ENCODE results near the gene BEST4.

BEST4 gene

DNA sequence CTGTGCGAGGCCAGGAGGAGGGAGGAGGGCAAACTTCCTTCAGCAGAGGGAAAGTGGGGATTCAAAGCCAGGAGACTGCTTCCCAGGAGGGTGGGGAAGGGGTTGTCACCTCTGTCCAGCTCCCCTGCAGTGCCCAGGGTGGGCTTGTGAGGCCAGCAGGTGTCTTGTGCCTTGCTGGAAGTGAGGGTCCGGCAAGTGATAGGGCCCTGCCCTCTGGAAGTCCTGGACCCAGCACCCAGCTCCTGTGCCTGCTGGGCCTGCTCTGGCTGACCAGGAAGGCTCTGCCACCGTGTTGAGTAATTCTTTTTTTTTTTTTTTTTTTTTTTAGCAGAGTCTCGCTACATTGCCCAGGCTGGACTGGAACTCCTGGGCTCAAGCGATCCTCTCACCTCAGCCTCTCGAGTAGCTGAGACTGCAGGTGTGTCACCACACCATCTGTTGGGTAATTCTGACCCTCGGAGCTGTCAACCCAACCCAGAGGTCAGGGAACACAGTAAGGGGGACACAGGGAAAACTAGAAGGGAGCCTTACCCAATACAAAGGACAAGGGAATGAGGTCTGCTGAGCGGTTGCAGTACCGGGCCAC is 1.0 kb downstream of the BEST4 start:
- Mint-ChIP-seq H3K4me1 (peaks cover 27% of the 10 kb centered on the region), H3K9me3 (no peaks in the 10 kb centered on the region), H3K27ac (ENCODE audit: low read depth) (peak overlapping the region; percentile 87), H3K4me3 (peak overlapping the region; percentile 71), H3K27me3 (no peaks in the 10 kb centered on the region), H3K36me3 (ENCODE audit: insufficient read depth) (peaks cover 5% of the 10 kb centered on the region)
- no peak for ATAC-seq (replicated peaks; ENCODE audit: extremely low read depth, poor library complexity, severe bottlenecking)
- DNase-seq (ENCODE audit: low spot score in 2 of 2) = no peak

DNA sequence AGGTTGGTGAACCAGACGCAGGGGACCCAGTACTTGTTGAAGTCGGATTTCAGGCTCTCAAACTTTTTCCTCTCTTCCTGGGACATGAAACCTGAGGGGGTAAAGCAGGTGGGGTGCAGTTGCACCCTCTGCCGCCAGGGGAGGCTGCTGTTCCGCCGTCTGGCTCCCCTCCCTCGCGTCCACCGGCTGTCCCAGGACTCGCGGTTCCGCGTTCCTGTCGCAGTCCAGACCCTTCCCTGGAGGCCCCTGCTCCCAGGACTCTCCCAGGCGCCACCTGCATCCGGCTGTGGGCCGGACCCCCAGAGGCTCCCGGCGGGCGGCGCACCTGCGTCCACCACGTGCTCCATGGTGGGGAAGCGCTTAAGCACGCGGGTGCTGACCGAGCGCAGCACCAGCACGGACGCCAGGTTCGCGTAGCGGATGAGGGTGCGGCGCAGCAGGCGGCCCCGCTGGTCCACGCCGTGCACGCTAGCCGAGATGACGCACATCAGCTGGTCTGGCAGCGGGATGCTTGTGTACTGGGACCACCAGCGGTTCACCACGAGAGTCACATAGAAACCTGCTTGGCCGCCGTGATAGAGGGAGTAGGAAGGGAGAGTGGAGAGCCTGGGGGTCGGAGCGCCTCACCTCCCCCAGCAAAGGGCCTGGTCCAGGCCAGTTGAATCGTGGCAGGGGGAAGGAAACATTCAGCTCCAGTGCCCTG is 1.7 kb downstream of the BEST4 start:
- ATAC-seq (replicated peaks; ENCODE audit: extremely low read depth, poor library complexity, severe bottlenecking) (peak; percentile 73), DNase-seq (ENCODE audit: low spot score in 2 of 2) (peak; percentile 71 to 78)
- Mint-ChIP-seq H3K27ac (ENCODE audit: low read depth) (peak overlapping the region; percentile 87), H3K4me1 (peaks cover 27% of the 10 kb centered on the region), H3K27me3 (no peaks in the 10 kb centered on the region), H3K36me3 (ENCODE audit: insufficient read depth) (peaks cover 9% of the 10 kb centered on the region), H3K4me3 (peak overlapping the region; percentile 71), H3K9me3 (no peaks in the 10 kb centered on the region)

DNA sequence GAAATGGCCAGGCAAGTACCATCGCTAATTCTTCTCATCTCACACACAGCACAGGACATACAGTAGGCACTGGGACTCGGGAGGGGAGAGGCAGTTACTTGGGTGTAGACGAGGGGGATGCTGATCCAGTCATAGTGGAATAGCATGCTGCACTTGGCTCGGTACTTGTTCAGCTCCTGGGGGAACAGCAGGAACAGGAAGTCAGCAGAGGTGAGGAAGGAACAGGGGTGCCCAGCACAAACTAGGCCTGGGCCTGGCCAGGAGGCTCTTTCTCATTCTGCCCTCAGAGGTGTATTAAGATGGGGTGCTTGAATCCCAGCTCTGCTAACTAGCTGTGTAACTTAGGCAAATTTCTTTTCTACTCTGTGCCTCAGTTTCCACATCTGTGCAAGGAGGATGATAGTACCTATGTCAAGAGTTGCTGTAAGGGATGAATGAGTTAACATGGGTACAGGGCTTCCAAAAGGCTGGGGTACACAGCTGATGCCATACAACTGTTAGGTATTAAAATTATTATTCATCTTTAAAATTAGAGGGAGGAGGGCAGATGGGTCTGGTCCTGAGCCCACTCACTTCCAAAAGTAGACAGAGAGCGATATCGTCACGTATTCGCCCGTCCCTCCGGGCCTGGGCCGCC is 2.4 kb downstream of the BEST4 start:
- Mint-ChIP-seq H3K27ac (ENCODE audit: low read depth) (peak overlapping the region; percentile 87), H3K4me3 (peak overlapping the region; percentile 71), H3K36me3 (ENCODE audit: insufficient read depth) (peaks cover 16% of the 10 kb centered on the region), H3K27me3 (no peaks in the 10 kb centered on the region), H3K9me3 (no peaks in the 10 kb centered on the region), H3K4me1 (peaks cover 27% of the 10 kb centered on the region)
- ATAC-seq (replicated peaks; ENCODE audit: extremely low read depth, poor library complexity, severe bottlenecking) = no peak
- DNase-seq (ENCODE audit: low spot score in 2 of 2) = no peak

DNA sequence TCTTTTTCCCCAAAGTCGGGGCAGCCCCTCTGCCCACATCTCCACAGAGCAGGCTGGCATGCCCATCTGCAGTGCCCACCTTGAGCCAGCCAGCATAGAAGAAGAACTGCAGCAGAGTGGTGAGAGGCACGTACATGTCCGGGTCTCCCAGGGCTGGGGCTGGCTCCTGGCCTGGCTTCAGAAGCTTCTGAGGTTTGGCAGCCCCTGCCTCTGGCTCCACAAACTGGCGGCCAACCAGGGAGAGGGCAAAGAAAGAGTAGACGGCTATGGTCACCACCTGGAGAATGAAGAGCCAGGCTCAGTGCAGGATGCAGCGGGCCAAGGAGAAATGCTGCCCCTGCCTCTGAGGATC is 3.0 kb downstream of the BEST4 start:
- Mint-ChIP-seq H3K4me1 (peaks cover 27% of the 10 kb centered on the region), H3K27me3 (no peaks in the 10 kb centered on the region), H3K36me3 (ENCODE audit: insufficient read depth) (peaks cover 20% of the 10 kb centered on the region), H3K4me3 (peak overlapping the region; percentile 71), H3K9me3 (no peaks in the 10 kb centered on the region), H3K27ac (ENCODE audit: low read depth) (peak overlapping the region; percentile 87)
- ATAC-seq (replicated peaks; ENCODE audit: extremely low read depth, poor library complexity, severe bottlenecking) (no peak), DNase-seq (ENCODE audit: low spot score in 2 of 2) (no peak)

DNA sequence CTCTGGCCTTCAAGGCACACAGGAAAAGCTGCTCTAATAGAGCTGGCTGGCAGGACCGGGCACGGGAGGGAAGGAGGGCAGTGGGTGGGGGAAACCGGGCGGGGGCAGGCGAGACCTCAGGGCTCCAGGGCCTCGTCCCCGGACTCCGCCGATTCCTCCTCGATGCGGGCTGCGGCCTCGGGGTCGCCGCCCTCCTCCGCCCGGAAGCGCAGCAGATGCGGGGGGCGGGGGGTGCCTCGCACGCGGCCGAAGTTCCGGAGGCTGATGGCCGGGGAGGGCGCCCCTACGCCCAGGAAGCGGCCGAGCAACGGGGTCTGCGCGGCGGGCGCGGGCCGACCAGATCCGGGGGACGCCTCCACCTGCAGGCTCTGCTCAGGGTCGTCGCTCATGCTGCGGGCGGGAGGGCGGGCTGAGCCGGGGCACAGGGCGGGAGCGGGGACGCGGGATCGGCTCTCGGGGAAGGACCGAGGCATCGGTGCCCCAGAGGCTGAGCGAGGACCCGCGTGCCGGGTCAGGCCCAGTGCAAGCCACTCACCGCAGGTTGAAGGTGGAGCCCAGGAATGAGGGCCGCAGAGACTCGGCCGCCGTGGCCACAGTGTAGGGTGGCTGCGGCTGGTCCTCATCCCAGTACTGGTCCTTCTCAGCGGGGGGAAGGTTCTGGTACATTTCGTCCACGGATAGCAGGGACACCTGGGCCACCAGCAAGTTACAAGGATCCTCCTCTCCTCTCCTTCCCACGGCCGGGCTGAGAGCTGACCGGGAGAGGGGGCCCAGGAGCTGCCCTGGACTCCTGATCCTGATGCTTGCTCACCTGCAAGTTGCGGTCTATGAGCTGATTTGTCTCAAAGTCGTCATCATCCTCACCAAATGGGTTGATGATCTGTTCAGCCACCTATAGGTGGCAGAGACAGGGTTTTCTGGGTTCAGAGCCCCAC is 3.6 kb downstream of the BEST4 start:
- peak overlapping the region; percentile 71 for H3K4me3 Mint-ChIP-seq
- no peak for DNase-seq (ENCODE audit: low spot score in 2 of 2)
- H3K4me1 Mint-ChIP-seq = peaks cover 27% of the 10 kb centered on the region
- peak overlapping the region; percentile 87 for H3K27ac Mint-ChIP-seq (ENCODE audit: low read depth)
- peaks cover 24% of the 10 kb centered on the region for H3K36me3 Mint-ChIP-seq (ENCODE audit: insufficient read depth)
- peak; percentile 25 for ATAC-seq (replicated peaks; ENCODE audit: extremely low read depth, poor library complexity, severe bottlenecking)
- no peaks in the 10 kb centered on the region for H3K9me3 Mint-ChIP-seq
- H3K27me3 Mint-ChIP-seq = no peaks in the 10 kb centered on the region

DNA sequence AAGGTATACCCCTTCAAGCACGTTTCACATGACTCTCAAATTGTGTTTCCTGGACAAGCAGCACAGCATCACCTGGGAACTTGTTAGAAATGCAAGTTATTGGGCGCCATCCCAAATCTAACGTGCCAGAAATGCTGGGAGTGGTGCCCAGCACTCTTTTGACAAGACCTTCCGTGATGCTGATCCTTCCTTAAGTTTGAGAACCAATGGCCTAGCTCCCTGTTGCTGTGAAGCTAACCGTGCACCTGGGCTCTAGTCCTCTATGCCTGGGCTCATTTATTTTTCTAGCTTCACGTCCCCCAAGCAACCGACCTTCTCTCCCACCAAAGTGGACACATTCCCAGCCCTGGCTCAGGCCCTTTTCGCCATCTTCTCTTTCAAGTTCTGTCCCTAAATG is 4.3 kb downstream of the BEST4 start:
- Mint-ChIP-seq H3K4me1 (peaks cover 27% of the 10 kb centered on the region), H3K9me3 (no peaks in the 10 kb centered on the region)
- ATAC-seq (replicated peaks; ENCODE audit: extremely low read depth, poor library complexity, severe bottlenecking) = no peak

DNA sequence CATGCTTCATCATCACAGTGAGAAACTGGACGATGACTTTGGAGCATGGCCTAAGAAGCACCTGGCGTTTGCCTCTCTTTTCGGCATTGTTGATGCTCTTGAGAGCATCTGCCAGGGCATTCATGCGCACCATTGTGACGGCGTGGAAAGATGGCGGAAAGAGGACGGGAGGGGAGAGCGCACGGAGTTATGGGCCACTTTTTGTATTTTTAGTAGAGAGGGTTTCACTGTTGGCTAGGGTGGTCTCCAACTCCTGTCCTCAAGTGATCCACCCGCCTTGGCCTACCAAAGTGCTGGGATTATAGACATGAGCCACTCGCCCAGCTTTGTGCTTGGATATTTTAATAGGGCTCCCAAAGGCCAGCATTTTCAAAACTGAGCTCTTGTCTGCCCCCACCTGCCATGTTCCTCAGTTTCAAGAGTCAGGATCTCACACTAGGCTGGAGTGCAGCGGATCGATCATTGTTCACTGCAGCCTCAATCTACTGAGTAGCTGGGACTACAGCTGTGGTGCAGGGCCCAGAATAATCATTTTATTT is 7.3 kb downstream of the BEST4 start:
- no peak overlapping the region for H3K4me3 Mint-ChIP-seq
- ATAC-seq (replicated peaks; ENCODE audit: extremely low read depth, poor library complexity, severe bottlenecking) = no peak

More for the DNA sequence above, 4.3 kb downstream of the BEST4 start:
- Mint-ChIP-seq H3K27ac (ENCODE audit: low read depth) (peak overlapping the region; percentile 53), H3K36me3 (ENCODE audit: insufficient read depth) (peaks cover 31% of the 10 kb centered on the region), H3K27me3 (no peaks in the 10 kb centered on the region), H3K4me3 (peak overlapping the region; percentile 59)
- no peak for DNase-seq (ENCODE audit: low spot score in 2 of 2)

DNA sequence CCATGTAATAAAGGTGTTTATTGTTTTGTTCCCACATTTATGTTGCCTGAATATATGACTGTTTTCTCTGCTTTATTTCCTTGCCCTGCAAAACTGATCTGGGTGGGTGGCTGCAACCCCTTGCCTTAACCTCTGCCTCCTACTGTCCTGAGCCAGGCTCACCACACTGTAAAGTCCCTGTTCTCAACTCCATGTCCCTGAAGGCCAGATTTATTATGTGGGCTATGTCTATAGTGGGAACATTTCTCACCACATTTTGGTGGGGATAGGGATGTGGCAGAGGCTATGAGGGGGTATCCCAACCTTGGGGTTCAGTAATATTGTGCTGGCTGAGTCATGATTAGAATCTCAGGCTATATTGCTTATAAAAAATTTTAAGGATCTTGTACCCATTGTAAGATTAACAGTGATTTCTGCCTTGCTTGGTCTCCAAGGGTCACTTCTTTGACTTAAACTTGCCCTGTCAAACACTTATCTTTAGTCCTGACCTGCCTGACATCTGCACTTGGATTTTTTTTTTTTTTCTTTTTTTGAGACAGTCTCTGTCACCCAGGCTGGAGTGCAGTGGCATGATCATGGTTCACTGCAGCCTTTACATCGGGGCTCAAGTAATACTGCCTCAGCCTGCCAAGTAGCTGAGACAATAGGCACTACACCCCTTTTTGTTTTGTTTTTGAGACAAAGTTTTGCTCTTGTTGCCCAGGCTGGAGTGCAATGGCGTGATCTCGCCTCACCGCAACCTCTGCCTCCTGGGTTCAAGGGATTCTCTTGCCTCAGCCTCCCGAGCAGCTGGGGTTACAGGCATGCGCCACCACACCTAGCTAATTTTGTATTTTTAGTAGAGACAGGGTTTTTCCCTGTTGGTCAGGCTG is 9.0 kb downstream of the BEST4 start:
- H3K27ac Mint-ChIP-seq (ENCODE audit: low read depth) = no peak overlapping the region
- H3K9me3 Mint-ChIP-seq = no peaks in the 10 kb centered on the region
- H3K27me3 Mint-ChIP-seq = no peaks in the 10 kb centered on the region
- DNase-seq (ENCODE audit: low spot score in 2 of 2) (no peak), ATAC-seq (replicated peaks; ENCODE audit: extremely low read depth, poor library complexity, severe bottlenecking) (no peak)
- peaks cover 36% of the 10 kb centered on the region for H3K4me1 Mint-ChIP-seq
- H3K4me3 Mint-ChIP-seq = peak overlapping the region; percentile 2
- H3K36me3 Mint-ChIP-seq (ENCODE audit: insufficient read depth) = peaks cover 64% of the 10 kb centered on the region

More for the DNA sequence above, 7.3 kb downstream of the BEST4 start:
- Mint-ChIP-seq H3K36me3 (ENCODE audit: insufficient read depth) (peaks cover 57% of the 10 kb centered on the region), H3K9me3 (no peaks in the 10 kb centered on the region), H3K4me1 (peaks cover 38% of the 10 kb centered on the region), H3K27me3 (no peaks in the 10 kb centered on the region), H3K27ac (ENCODE audit: low read depth) (no peak overlapping the region)
- no peak for DNase-seq (ENCODE audit: low spot score in 2 of 2)

DNA sequence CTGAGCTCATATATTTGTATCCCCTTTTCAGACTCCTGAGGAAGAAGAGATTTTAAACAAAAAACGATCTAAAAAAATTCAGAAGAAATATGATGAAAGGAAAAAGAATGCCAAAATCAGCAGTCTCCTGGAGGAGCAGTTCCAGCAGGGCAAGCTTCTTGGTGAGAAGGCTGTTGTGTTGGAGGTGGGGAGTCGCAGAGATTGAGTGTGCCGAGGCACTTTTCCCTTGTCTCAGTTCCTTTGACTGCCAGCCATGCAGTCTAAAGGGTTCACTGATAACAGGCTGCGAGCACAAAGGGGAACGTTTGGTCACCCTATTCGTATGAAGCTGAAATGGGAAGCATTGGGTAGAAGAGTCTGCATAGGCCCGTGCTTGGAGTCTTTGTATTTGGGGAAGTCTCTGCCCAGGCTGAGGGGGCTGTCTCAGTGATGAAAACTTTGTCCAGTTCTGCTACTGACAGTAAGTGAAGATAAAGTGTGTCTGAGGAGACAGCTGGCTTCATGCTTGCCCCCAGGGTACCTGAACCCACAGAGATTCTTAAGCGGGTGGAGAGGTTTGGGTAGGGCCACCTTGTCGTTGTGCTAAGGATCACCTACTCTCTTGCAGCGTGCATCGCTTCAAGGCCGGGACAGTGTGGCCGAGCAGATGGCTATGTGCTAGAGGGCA is 9.9 kb downstream of the BEST4 start:
- DNase-seq (ENCODE audit: low spot score in 2 of 2) (no peak), ATAC-seq (replicated peaks; ENCODE audit: extremely low read depth, poor library complexity, severe bottlenecking) (no peak)
- no peaks in the 10 kb centered on the region for H3K27me3 Mint-ChIP-seq
- H3K4me3 Mint-ChIP-seq = peak overlapping the region; percentile 91
- H3K9me3 Mint-ChIP-seq = no peaks in the 10 kb centered on the region
- peaks cover 34% of the 10 kb centered on the region for H3K4me1 Mint-ChIP-seq
- H3K27ac Mint-ChIP-seq (ENCODE audit: low read depth) = peak overlapping the region; percentile 92
- H3K36me3 Mint-ChIP-seq (ENCODE audit: insufficient read depth) = peaks cover 64% of the 10 kb centered on the region

DNA sequence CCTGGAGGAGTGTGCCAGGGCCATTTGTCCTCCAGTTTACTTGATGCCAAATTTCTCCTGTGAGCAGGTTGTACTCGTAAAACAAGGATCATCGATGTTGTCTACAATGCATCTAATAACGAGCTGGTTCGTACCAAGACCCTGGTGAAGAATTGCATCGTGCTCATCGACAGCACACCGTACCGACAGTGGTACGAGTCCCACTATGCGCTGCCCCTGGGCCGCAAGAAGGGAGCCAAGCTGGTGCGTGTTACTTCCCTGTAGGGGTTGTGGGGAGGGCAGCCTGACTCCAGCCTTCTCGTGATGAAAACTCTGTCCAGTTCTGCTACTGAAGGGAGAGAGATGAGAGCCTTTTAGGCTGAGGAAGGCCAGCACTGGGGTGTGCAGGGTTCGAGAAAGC is 10.4 kb downstream of the BEST4 start:
- Mint-ChIP-seq H3K4me1 (peaks cover 34% of the 10 kb centered on the region), H3K9me3 (no peaks in the 10 kb centered on the region), H3K27me3 (no peaks in the 10 kb centered on the region), H3K4me3 (peak overlapping the region; percentile 91), H3K27ac (ENCODE audit: low read depth) (peak overlapping the region; percentile 92), H3K36me3 (ENCODE audit: insufficient read depth) (peaks cover 64% of the 10 kb centered on the region)
- DNase-seq (ENCODE audit: low spot score in 2 of 2) (no peak), ATAC-seq (replicated peaks; ENCODE audit: extremely low read depth, poor library complexity, severe bottlenecking) (no peak)

DNA sequence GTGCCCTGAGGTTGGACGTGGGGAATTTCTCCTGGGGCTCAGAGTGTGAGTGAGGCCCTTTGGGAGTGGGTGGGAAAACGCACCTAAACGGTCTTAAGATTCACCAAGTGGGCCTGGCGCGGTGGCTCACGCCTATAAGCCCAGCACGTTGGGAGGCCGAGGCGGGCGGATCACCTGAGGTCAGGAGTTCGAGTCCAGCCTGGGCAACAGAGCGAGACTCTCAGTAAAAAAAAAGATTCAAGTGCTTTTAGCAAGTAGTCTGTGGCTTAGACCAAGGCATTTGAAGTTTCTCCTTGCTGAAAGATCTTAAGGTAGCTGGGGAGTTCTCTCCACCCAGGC is 11.3 kb downstream of the BEST4 start:
- no peaks in the 10 kb centered on the region for H3K27me3 Mint-ChIP-seq
- peak overlapping the region; percentile 91 for H3K4me3 Mint-ChIP-seq
- H3K27ac Mint-ChIP-seq (ENCODE audit: low read depth) = peak overlapping the region; percentile 92
- no peak for ATAC-seq (replicated peaks; ENCODE audit: extremely low read depth, poor library complexity, severe bottlenecking)
- no peaks in the 10 kb centered on the region for H3K9me3 Mint-ChIP-seq
- DNase-seq (ENCODE audit: low spot score in 2 of 2) = no peak
- H3K4me1 Mint-ChIP-seq = peaks cover 34% of the 10 kb centered on the region
- peaks cover 63% of the 10 kb centered on the region for H3K36me3 Mint-ChIP-seq (ENCODE audit: insufficient read depth)
